H1 (cell line): ENCODE measurements around the gene LHPP. TPM values are rescaled to one million over a fixed set of nuclear protein-coding genes. Genes with fewer than 3 reads are reported as not detected.

Experiments used
- CTCF ChIA-PET: fragments of 300-600 bp; sonication (Branson Sonifier 250); formaldehyde crosslinking; loops from one replicate; lab custom pipeline; 2021; ENCODE audit not compliant: partially characterized antibody; lab: Charles Lee
- POLR2A ChIA-PET: fragments of 300-600 bp; sonication (Branson Sonifier 250); formaldehyde crosslinking; loops from one replicate; lab custom pipeline; 2021; ENCODE audit warnings: inconsistent platforms; ENCODE audit not compliant: partially characterized antibody; lab: Charles Lee
- DNase-seq, 2 experiments: peaks; one replicate each; pipeline versions ENCODE4 v3.0.0 to v3.0.0-alpha.2; 2010 to 2022; ENCODE audit warnings: low spot score in 2 of 2, low read depth in 1 of 2, mixed read lengths in 1 of 2
- FAIRE-seq: peaks from 2 replicates; lab custom pipeline; 2011; peaks lifted over from hg19 to GRCh38; lab: Jason Lieb, UNC
- H2AFZ ChIP-seq: 2 replicates; pipeline ENCODE4 v1.8.1; 2012; ENCODE audit warnings: low read length, inconsistent platforms
- H2AK5ac ChIP-seq: 2 replicates; pipeline ENCODE4 v1.6.1; 2013; ENCODE audit warnings: low read depth, low read length
- H2BK120ac ChIP-seq: replicated peaks from 2 replicates; pipeline ENCODE3; 2013; ENCODE audit warnings: low read depth, low read length, inconsistent platforms
- H2BK12ac ChIP-seq: 2 replicates; pipeline ENCODE4 v1.6.1; 2013; ENCODE audit warnings: low read depth, low read length
- H2BK15ac ChIP-seq: 2 replicates; pipeline ENCODE4 v1.6.1; 2013; ENCODE audit warnings: low read length
- H2BK20ac ChIP-seq: 2 replicates; pipeline ENCODE4 v1.6.1; 2013; ENCODE audit warnings: low read length
- H2BK5ac ChIP-seq: 2 replicates; pipeline ENCODE4 v1.6.1; 2013; ENCODE audit warnings: low read depth, low read length
- H3K14ac ChIP-seq: 2 replicates; pipeline ENCODE4 v1.6.1; 2013; ENCODE audit warnings: inconsistent platforms; ENCODE audit not compliant: insufficient read length
- H3K18ac ChIP-seq: 2 replicates; pipeline ENCODE4 v1.6.1; 2013; ENCODE audit warnings: low read length; ENCODE audit errors: extremely low read depth
- H3K23ac ChIP-seq: 2 replicates; pipeline ENCODE4 v1.6.1; 2013; ENCODE audit warnings: inconsistent platforms; ENCODE audit not compliant: insufficient read length
- H3K23me2 ChIP-seq: 2 replicates; pipeline ENCODE4 v1.6.1; 2013; ENCODE audit warnings: low read depth, low read length
- H3K27ac ChIP-seq: 2 replicates; pipeline ENCODE4 v1.6.1; 2011; ENCODE audit warnings: low read depth, low read length, inconsistent platforms
- H3K27me3 ChIP-seq, 4 experiments: replicated peaks in 1 of 4; 1 replicate in 1 of 4; 2 replicates in 3 of 4; pipeline versions ENCODE4 v1.6.1 to v1.8.1; 2011 to 2013; ENCODE audit warnings: low read length in 3 of 4, mild to moderate bottlenecking in 3 of 4, inconsistent platforms in 2 of 4, mixed read lengths in 2 of 4, moderate library complexity in 1 of 4; ENCODE audit not compliant: control insufficient read depth in 3 of 4, insufficient read depth in 3 of 4; ENCODE audit errors: extremely low read depth in 1 of 4
- H3K36me3 ChIP-seq, 4 experiments: 2 replicates each; pipeline versions ENCODE4 v1.6.1 to v1.8.1; 2011 to 2013; ENCODE audit warnings: mild to moderate bottlenecking in 4 of 4, low read length in 3 of 4, moderate library complexity in 2 of 4, control low read depth in 1 of 4, inconsistent platforms in 1 of 4; ENCODE audit not compliant: insufficient read depth in 4 of 4, control insufficient read depth in 2 of 4
- H3K4ac ChIP-seq: replicated peaks from 2 replicates; pipeline ENCODE3; 2013; ENCODE audit warnings: low read length, low read depth, mixed read lengths, inconsistent platforms; ENCODE audit not compliant: insufficient read length
- H3K4me1 ChIP-seq, 4 experiments: replicated peaks in 1 of 4; 1 replicate in 1 of 4; 2 replicates in 3 of 4; pipeline versions ENCODE4 v1.6.1 to v1.8.1; 2011 to 2013; ENCODE audit warnings: low read length in 3 of 4, inconsistent platforms in 2 of 4, mixed read lengths in 1 of 4; ENCODE audit not compliant: insufficient read depth in 4 of 4, control insufficient read depth in 3 of 4
- H3K4me2 ChIP-seq, 2 experiments: 2 replicates each; pipeline versions ENCODE4 v1.6.1 to v1.8.1; 2011 to 2013; ENCODE audit warnings: low read depth in 2 of 2, low read length in 2 of 2, control low read depth in 1 of 2, inconsistent platforms in 1 of 2, mild to moderate bottlenecking in 1 of 2; ENCODE audit not compliant: insufficient read depth in 1 of 2
- H3K4me3 ChIP-seq, 4 experiments: fragments of 200-600, 300-600 bp in 1 of 4; sonication (generic), shearing (Covaris generic), sonication (Bioruptor Twin) in 1 of 4; 2 replicates each; pipeline versions ENCODE4 v1.5.1 to v1.8.1; 2011 to 2016; ENCODE audit warnings: low read length in 4 of 4, low read depth in 3 of 4, control low read depth in 2 of 4, inconsistent platforms in 2 of 4, mild to moderate bottlenecking in 2 of 4, mixed read lengths in 1 of 4, moderate library complexity in 1 of 4; ENCODE audit not compliant: insufficient read depth in 2 of 4; ENCODE audit errors: extremely low read depth in 1 of 4
- H3K56ac ChIP-seq: replicated peaks from 2 replicates; pipeline ENCODE3; 2013; ENCODE audit warnings: low read depth, mild to moderate bottlenecking, mixed read lengths, low read length, inconsistent platforms; ENCODE audit not compliant: insufficient read length
- H3K79me1 ChIP-seq: 2 replicates; pipeline ENCODE4 v1.6.1; 2013; ENCODE audit warnings: low read depth, low read length, control low read depth
- H3K79me2 ChIP-seq, 2 experiments: 2 replicates each; pipeline versions ENCODE4 v1.6.1 to v1.8.1; 2012 to 2013; ENCODE audit warnings: low read length in 2 of 2, mild to moderate bottlenecking in 2 of 2, inconsistent platforms in 1 of 2; ENCODE audit not compliant: insufficient read depth in 2 of 2, control insufficient read depth in 1 of 2
- H3K9ac ChIP-seq, 4 experiments: replicated peaks in 1 of 4; 1 replicate in 1 of 4; 2 replicates in 3 of 4; pipeline versions ENCODE4 v1.6.1 to v1.8.1; 2011 to 2013; ENCODE audit warnings: low read depth in 3 of 4, low read length in 3 of 4, control low read depth in 2 of 4, mild to moderate bottlenecking in 2 of 4, moderate library complexity in 2 of 4, inconsistent platforms in 1 of 4; ENCODE audit errors: extremely low read depth in 1 of 4
- H3K9me3 ChIP-seq, 2 experiments: 2 replicates each; pipeline versions ENCODE4 v1.6.1 to v1.8.1; 2012 to 2013; ENCODE audit warnings: mild to moderate bottlenecking in 2 of 2, moderate library complexity in 2 of 2, control low read depth in 1 of 2, inconsistent platforms in 1 of 2, low read depth in 1 of 2, low read length in 1 of 2, mixed read lengths in 1 of 2; ENCODE audit not compliant: insufficient read depth in 2 of 2
- H4K20me1 ChIP-seq, 2 experiments: replicated peaks in 1 of 2; 2 replicates each; pipeline versions ENCODE3 to v1.8.1; 2011 to 2013; ENCODE audit warnings: inconsistent platforms in 2 of 2, low read length in 2 of 2, mild to moderate bottlenecking in 1 of 2; ENCODE audit not compliant: insufficient read depth in 2 of 2, control insufficient read depth in 1 of 2
- H4K5ac ChIP-seq: 2 replicates; pipeline ENCODE4 v1.6.1; 2013; ENCODE audit warnings: low read length, low read depth, mixed read lengths, inconsistent platforms; ENCODE audit not compliant: insufficient read length
- H4K8ac ChIP-seq: 2 replicates; pipeline ENCODE4 v1.8.0; 2013; ENCODE audit warnings: mild to moderate bottlenecking, moderate library complexity, low read length, inconsistent platforms; ENCODE audit not compliant: insufficient read depth; ENCODE audit errors: extremely low read depth
- H4K91ac ChIP-seq: replicated peaks from 2 replicates; pipeline ENCODE3; 2013; ENCODE audit warnings: low read length, mixed read lengths, inconsistent platforms; ENCODE audit not compliant: insufficient read length
- ASH2L ChIP-seq: fragments of 200-600, 300-600 bp; sonication (generic); IDR thresholded peaks from one replicate; pipeline ENCODE4 v1.7.1; 2017; ENCODE audit warnings: low read length
- CBX8 ChIP-seq: fragments of 300-800, 300-1000 bp; sonication (generic); IDR thresholded peaks from 2 replicates; pipeline ENCODE4 v1.7.1; 2016; ENCODE audit warnings: low read depth, low read length, borderline replicate concordance
- CEBPB ChIP-seq: IDR thresholded peaks from 2 replicates; pipeline ENCODE4 v1.6.1; 2012; ENCODE audit warnings: low read depth, low read length
- KDM4A ChIP-seq: IDR thresholded peaks from one replicate; pipeline ENCODE4 v1.7.1; 2012; ENCODE audit warnings: low read depth, mild to moderate bottlenecking, moderate library complexity, low read length, inconsistent platforms; ENCODE audit not compliant: severe bottlenecking
- YY1 ChIP-seq: IDR thresholded peaks from 2 replicates; pipeline ENCODE4 v1.6.1; 2011; ENCODE audit warnings: low read depth, mild to moderate bottlenecking, low read length
- WGBS, 2 experiments: shearing (Covaris generic) in 1 of 2; methylation state at CpG; one replicate each; pipeline versions ENCODE4 v1.1.6 to v1.1.7; 2013 to 2015; ENCODE audit warnings: low lambda C conversion rate in 2 of 2, mixed read lengths in 2 of 2, inconsistent platforms in 1 of 2, low coverage in 1 of 2, missing lambda C conversion rate in 1 of 2; ENCODE audit not compliant: insufficient replicate concordance in 2 of 2, insufficient coverage in 1 of 2, insufficient read length in 1 of 2; ENCODE audit errors: extremely low coverage in 1 of 2, missing lambda C conversion rate in 1 of 2; 5-methylcytosine and 5-hydroxymethylcytosine counted together
- polyA plus RNA-seq, 7 experiments: library from polyadenylated mRNA; depleted of rRNA in 3 of 7; stranded (reverse) in 5 of 7; unstranded in 2 of 7; fragments of >200 nt in 5 of 7; fragments of 200-250 nt in 2 of 7; gene quantifications; 1 replicate in 5 of 7; 2 replicates in 1 of 7; 4 replicates in 1 of 7; pipeline versions ENCODE4 v1.2.1 to v1.2.3, GENCODE V29; 2011 to 2013; ENCODE audit warnings: missing spikeins in 2 of 7, mixed read lengths in 2 of 7
- total RNA-seq: library from RNA; stranded (reverse); fragmentation: NEBNext Ultra II Directional; extraction: Animal tissue kit (Norgen Biotek cat#: 25700); gene quantifications from 2 replicates; pipeline ENCODE4 v1.2.1, GENCODE V29; 2021

LHPP gene
- total and polyA plus RNA-seq, 2 of the 8 experiments (the other 6 are each of a cell fraction or from before 2014, with no cell fraction given): 26.0 to 45.0 TPM

GRCh38 chr10:124496620-124497019, 35.0 kb downstream of the LHPP start:
- H3K9me3 ChIP-seq: peaks cover 7 to 9% of the 10 kb centered on the region in 2 experiments; a peak in 2 of 4 replicates
- H4K5ac ChIP-seq: no peak overlapping the region
- no peak for FAIRE-seq
- H3K27ac ChIP-seq: no peak overlapping the region
- H2BK15ac ChIP-seq: 0 out of 2 replicates have a peak overlapping the region, but pooled peaks have one; percentile 72
- peaks cover 4 to 10% (median 7%) of the 10 kb centered on the region in 4 experiments; a peak in 7 of 8 replicates for H3K36me3 ChIP-seq
- no peak overlapping the region for H3K4ac ChIP-seq
- no peak overlapping the region for H3K4me3 ChIP-seq
- no peaks in the 10 kb centered on the region for H4K20me1 ChIP-seq
- no peak overlapping the region for H2AFZ ChIP-seq
- no peak for DNase-seq
- no peaks in the 10 kb centered on the region for H3K79me2 ChIP-seq
- no peak overlapping the region; a peak in 1 of 4 replicates for H3K4me2 ChIP-seq
- H2BK120ac ChIP-seq: no peak overlapping the region
- H3K79me1 ChIP-seq: no peaks in the 10 kb centered on the region; the same call in 1 of the 2 replicates
- no peaks in the 10 kb centered on the region for H3K27me3 ChIP-seq
- H3K14ac ChIP-seq: no peak overlapping the region
- ChIA-PET CTCF (interaction anchor here (0.8 to 1.8 kb wide), 3 partner anchors 10 to 69 kb away, joined by 3 to 6 read pairs (median 3); no protein-coding TSS in a partner anchor), POLR2A (interaction anchor here (0.9 kb wide), 1 partner anchor 16 kb away, joined by 4 read pairs; no protein-coding TSS in a partner anchor)
- peak overlapping the region; percentile 2; the same call in 1 of the 2 replicates for H2BK5ac ChIP-seq
- peak overlapping the region; percentile 71 for H3K18ac ChIP-seq
- H3K9ac ChIP-seq: no peak overlapping the region
- H4K8ac ChIP-seq: peak overlapping the region; percentile 41; the same call in 1 of the 2 replicates
- 89% methylated on average over 19 of the region's 24 CpGs; no CpG with 5 or more reads in 1 of the 2 experiments for WGBS, 2 experiments
- H3K23me2 ChIP-seq: no peaks in the 10 kb centered on the region
- no peak overlapping the region for H3K56ac ChIP-seq
- peak overlapping the region; percentile 75; the same call in 1 of the 2 replicates for H2BK12ac ChIP-seq
- no peak for TF ChIP-seq KDM4A
- no peak for TF ChIP-seq YY1
- no peak for TF ChIP-seq CEBPB
- no peak for TF ChIP-seq CBX8
- TF ChIP-seq ASH2L: no peak
- peaks cover 7 to 25% (median 15%) of the 10 kb centered on the region in 4 experiments; a peak in 6 of 7 replicates for H3K4me1 ChIP-seq
- no peak overlapping the region for H2AK5ac ChIP-seq
- no peak overlapping the region for H3K23ac ChIP-seq
- H4K91ac ChIP-seq: peak overlapping the region; percentile 7
- no peak overlapping the region for H2BK20ac ChIP-seq
